DND-41 (cell line): ENCODE measurements around the gene ITGA7.

Source experiments
- ATAC-seq: fragments of 200-7000 bp; cut with Tn5 transposase; 3 replicates; pipeline ENCODE4 v1.9.1; 2021; ENCODE audit warnings: low read depth; ENCODE audit not compliant: insufficient read depth
- DNase-seq: peaks from one replicate; pipeline ENCODE4 v3.0.0-alpha.2; 2020
- H2AFZ ChIP-seq: 2 replicates; pipeline ENCODE4 v1.6.0; 2012; ENCODE audit warnings: low read depth, low read length
- H3K27ac ChIP-seq: 2 replicates; pipeline ENCODE4 v1.5.1; 2012; ENCODE audit warnings: low read length, inconsistent platforms
- H3K27me3 ChIP-seq: fragments of 200-600 bp; sonication (generic); 2 replicates; pipeline ENCODE4 v1.6.0; 2012; ENCODE audit warnings: low read length, mild to moderate bottlenecking, inconsistent platforms; ENCODE audit not compliant: insufficient read depth, poor library complexity
- H3K36me3 ChIP-seq: 2 replicates; pipeline ENCODE4 v1.5.1; 2012; ENCODE audit warnings: low read length, inconsistent platforms; ENCODE audit not compliant: insufficient read depth
- H3K4me1 ChIP-seq: 2 replicates; pipeline ENCODE4 v1.5.1; 2012; ENCODE audit warnings: mild to moderate bottlenecking, low read length; ENCODE audit not compliant: insufficient read depth
- H3K4me2 ChIP-seq: 2 replicates; pipeline ENCODE4 v1.6.0; 2012; ENCODE audit warnings: mild to moderate bottlenecking, moderate library complexity, low read length, inconsistent platforms; ENCODE audit not compliant: insufficient read depth
- H3K4me3 ChIP-seq, 2 experiments: fragments of 200-600 bp in 1 of 2; shearing (Covaris generic) in 1 of 2; 2 replicates each; pipeline ENCODE4 v1.5.1; 2012 to 2016; ENCODE audit warnings: inconsistent platforms in 2 of 2, low read length in 2 of 2, mild to moderate bottlenecking in 2 of 2, low read depth in 1 of 2, moderate library complexity in 1 of 2
- H3K79me2 ChIP-seq: 2 replicates; pipeline ENCODE4 v1.6.0; 2012; ENCODE audit warnings: low read length, inconsistent platforms; ENCODE audit not compliant: insufficient read depth
- H3K9ac ChIP-seq: 2 replicates; pipeline ENCODE4 v1.6.0; 2012; ENCODE audit warnings: low read depth, mild to moderate bottlenecking, inconsistent platforms, low read length, moderate library complexity
- H3K9me3 ChIP-seq: 2 replicates; pipeline ENCODE4 v1.5.1; 2012; ENCODE audit warnings: low read length, moderate library complexity, mild to moderate bottlenecking, inconsistent platforms; ENCODE audit not compliant: insufficient read depth, severe bottlenecking
- H4K20me1 ChIP-seq: 2 replicates; pipeline ENCODE4 v1.6.0; 2012; ENCODE audit warnings: low read length; ENCODE audit not compliant: insufficient read depth
- EZH2 ChIP-seq: IDR thresholded peaks from 3 replicates; pipeline ENCODE4 v1.6.1; 2012; ENCODE audit warnings: borderline replicate concordance, low read depth, mild to moderate bottlenecking, moderate library complexity, low read length, inconsistent platforms; ENCODE audit not compliant: severe bottlenecking
- TF ChIP-seq, protein P1 (sequence below): IDR thresholded peaks from 2 replicates; pipeline ENCODE4 v1.5.1; 2012; ENCODE audit warnings: borderline replicate concordance, low read length, moderate library complexity, mild to moderate bottlenecking; ENCODE audit not compliant: poor library complexity, severe bottlenecking; ENCODE audit errors: extremely low read depth

The ITGA7 gene

DNA sequence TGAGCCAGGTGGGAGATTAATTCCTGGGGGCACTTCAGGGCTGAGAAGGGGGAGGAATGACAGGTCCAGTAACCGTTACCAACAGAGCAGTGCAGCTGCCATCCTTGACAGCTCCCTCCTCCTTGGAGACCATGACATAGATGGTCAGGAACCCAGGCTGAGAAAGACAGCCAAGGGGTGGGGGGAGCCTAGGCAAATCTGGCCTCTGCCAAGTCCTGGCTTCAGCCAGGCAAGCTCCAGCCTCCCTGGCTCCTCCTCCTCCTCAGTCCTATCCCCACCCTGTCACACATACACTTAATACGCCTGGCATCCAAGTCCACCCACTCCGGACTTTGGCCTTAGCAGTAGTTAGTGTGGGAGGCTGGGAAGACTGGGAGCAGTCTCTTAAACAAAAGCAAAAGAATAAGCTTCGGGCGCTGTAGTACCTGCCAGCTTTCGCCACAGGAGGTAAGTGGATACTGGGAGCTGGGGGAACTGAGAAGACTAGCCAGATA, 12.4 kb upstream of the ITGA7 start, which contains the start of gene RDH5:
RDH5 (plus strand) TSS at position 323 of the 494 bp plus-strand sequence. CDS start 792 bp downstream, outside the sequence.
- H3K36me3 ChIP-seq = peaks cover 51% of the 10 kb centered on the region
- DNase-seq (no peak), ATAC-seq (no peak)
- H3K4me1 ChIP-seq = peaks cover 29% of the 10 kb centered on the region
- no peaks in the 10 kb centered on the region; the same call in 1 of the 2 replicates for H4K20me1 ChIP-seq
- H2AFZ ChIP-seq = no peak within 1 kb of the TSS
- H3K9ac ChIP-seq = no peak within 1 kb of the TSS
- H3K27ac ChIP-seq = no peak within 1 kb of the TSS
- H3K27me3 ChIP-seq = no peaks in the 10 kb centered on the region
- TF ChIP-seq EZH2 = no peak
- TF ChIP-seq, protein P1, sequence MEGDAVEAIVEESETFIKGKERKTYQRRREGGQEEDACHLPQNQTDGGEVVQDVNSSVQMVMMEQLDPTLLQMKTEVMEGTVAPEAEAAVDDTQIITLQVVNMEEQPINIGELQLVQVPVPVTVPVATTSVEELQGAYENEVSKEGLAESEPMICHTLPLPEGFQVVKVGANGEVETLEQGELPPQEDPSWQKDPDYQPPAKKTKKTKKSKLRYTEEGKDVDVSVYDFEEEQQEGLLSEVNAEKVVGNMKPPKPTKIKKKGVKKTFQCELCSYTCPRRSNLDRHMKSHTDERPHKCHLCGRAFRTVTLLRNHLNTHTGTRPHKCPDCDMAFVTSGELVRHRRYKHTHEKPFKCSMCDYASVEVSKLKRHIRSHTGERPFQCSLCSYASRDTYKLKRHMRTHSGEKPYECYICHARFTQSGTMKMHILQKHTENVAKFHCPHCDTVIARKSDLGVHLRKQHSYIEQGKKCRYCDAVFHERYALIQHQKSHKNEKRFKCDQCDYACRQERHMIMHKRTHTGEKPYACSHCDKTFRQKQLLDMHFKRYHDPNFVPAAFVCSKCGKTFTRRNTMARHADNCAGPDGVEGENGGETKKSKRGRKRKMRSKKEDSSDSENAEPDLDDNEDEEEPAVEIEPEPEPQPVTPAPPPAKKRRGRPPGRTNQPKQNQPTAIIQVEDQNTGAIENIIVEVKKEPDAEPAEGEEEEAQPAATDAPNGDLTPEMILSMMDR = no peak
- H3K4me3 ChIP-seq = no peak within 1 kb of the TSS
- no peak within 1 kb of the TSS for H3K4me2 ChIP-seq
- no peaks in the 10 kb centered on the region for H3K9me3 ChIP-seq
- peaks cover 24% of the 10 kb centered on the region for H3K79me2 ChIP-seq

DNA sequence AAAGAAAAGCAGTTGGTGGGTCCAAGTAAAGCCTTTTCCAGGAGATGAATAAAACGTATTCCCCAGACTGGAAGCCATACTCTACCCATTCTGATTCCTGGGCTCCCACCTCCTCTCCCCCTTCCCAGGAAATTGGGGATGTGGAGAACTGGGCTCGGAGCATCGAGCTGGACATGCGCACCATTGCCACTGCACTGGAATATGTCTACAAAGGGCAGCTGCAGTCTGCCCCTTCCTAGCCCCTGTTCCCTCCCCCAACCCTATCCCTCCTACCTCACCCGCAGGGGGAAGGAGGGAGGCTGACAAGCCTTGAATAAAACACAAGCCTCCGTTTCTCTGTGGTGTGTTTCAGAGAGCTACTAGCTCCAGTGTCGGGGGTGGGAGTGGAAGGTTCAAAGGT, 11.7 kb upstream of the ITGA7 start:
- TF ChIP-seq EZH2 = no peak
- TF ChIP-seq, protein P1 = no peak
- Histone ChIP-seq H3K9ac (no peak overlapping the region), H2AFZ (no peak overlapping the region), H3K36me3 (peaks cover 43% of the 10 kb centered on the region), H3K4me1 (peaks cover 31% of the 10 kb centered on the region), H4K20me1 (no peaks in the 10 kb centered on the region; the same call in 1 of the 2 replicates), H3K27me3 (no peaks in the 10 kb centered on the region), H3K4me2 (no peak overlapping the region), H3K4me3 (no peak overlapping the region), H3K9me3 (no peaks in the 10 kb centered on the region), H3K79me2 (peaks cover 24% of the 10 kb centered on the region), H3K27ac (no peak overlapping the region)
- no peak for DNase-seq
- ATAC-seq = no peak

DNA sequence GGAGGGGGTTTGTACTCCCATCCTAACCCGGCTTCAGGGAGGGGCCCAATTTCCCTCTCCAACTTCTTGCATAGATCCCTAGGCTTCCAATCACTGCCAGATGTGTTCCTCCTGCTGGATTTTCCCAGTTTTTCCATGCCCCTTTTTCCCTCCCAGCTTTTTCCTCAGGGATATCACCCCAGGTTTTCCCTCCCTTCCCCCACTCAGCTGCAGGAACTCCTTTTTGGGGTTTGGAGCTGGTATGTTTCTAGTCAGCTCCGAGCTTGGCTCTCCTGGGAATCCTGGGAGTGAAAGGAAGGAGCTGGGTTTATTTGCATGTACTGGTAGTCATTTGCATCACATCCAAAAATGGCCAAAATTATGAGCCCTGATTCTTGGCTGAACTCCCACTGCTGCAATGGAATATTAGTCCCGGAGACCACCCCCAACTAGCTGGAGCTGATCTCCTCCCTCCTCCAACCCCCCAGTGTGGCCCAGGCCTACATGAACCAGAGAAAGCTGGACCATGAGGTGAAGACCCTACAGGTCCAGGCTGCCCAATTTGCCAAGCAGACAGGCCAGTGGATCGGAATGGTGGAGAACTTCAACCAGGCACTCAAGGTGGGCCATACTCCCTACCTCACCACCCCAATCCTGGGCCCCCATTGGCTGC, 11.0 kb upstream of the ITGA7 start:
- H3K36me3 ChIP-seq = peaks cover 37% of the 10 kb centered on the region
- no peak overlapping the region for H2AFZ ChIP-seq
- peak overlapping the region; percentile 8; the same call in 1 of the 2 replicates for H3K4me2 ChIP-seq
- H3K27ac ChIP-seq = no peak overlapping the region
- H3K9ac ChIP-seq = no peak overlapping the region; the same call in 1 of the 2 replicates
- ATAC-seq = no peak
- H3K9me3 ChIP-seq = no peaks in the 10 kb centered on the region
- no peaks in the 10 kb centered on the region for H3K27me3 ChIP-seq
- H3K79me2 ChIP-seq = peaks cover 24% of the 10 kb centered on the region
- no peaks in the 10 kb centered on the region for H4K20me1 ChIP-seq
- TF ChIP-seq, protein P1 = no peak
- TF ChIP-seq EZH2 = no peak
- no peak for DNase-seq
- H3K4me1 ChIP-seq = peaks cover 31% of the 10 kb centered on the region
- H3K4me3 ChIP-seq = no peak overlapping the region
